ENCODE data around the gene CLN5.

Gene CLN5

DNA sequence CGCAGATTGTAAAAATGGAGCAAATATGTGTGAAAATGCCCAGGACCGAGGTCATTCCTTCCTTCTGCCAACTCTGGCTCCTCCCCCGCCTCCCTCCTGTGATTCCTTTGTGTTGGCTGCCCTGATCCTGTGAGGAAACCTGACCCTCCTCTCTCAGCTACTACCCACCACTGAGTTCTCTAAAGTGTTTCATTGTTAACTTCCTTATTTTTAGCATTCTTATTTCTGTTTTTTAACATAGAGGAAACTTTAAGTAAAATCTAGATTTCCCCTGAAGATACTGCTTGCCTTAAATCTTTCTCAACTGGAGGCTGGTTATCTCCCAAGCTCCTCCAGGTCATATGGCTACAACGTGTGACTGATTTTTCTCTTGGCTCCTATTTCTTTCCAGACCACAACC lies 56.8 kb downstream of the CLN5 start:
- Mint-ChIP-seq H3K27me3 (ENCODE audit: low read depth) (no peaks in the 10 kb centered on the region), H3K4me1 (ENCODE audit: low read depth) (no peaks in the 10 kb centered on the region), H3K27ac (no peak overlapping the region), H3K9me3 (no peaks in the 10 kb centered on the region), H3K36me3 (ENCODE audit: low read depth) (peaks cover 49% of the 10 kb centered on the region), H3K4me3 (no peak overlapping the region)

GRCh38 chr13:77053192-77053591 lies 61.3 kb downstream of the CLN5 start:
- peaks cover 47% of the 10 kb centered on the region for H3K36me3 Mint-ChIP-seq (ENCODE audit: low read depth)
- H3K4me3 Mint-ChIP-seq, result no peak overlapping the region
- no peaks in the 10 kb centered on the region for H3K9me3 Mint-ChIP-seq
- no peak overlapping the region for H3K27ac Mint-ChIP-seq
- H3K27me3 Mint-ChIP-seq (ENCODE audit: low read depth), result no peaks in the 10 kb centered on the region
- no peaks in the 10 kb centered on the region for H3K4me1 Mint-ChIP-seq (ENCODE audit: low read depth)
